ENCODE measurements around the gene KCTD21.

KCTD21 gene

GRCh38 chr11:78202733-78203167 lies 14.3 kb upstream of the KCTD21 start:
- Histone ChIP-seq H3K79me2 (ENCODE audit: insufficient read depth, low read length) (no peaks in the 10 kb centered on the region), H3K27me3 (ENCODE audit: insufficient read depth, low read length) (no peaks in the 10 kb centered on the region), H3K9me2 (ENCODE audit: low read depth, low read length) (no peaks in the 10 kb centered on the region), H2AFZ (ENCODE audit: low read length) (no peak overlapping the region), H3K9ac (ENCODE audit: low read length) (no peak overlapping the region), H3K9me3 (ENCODE audit: low read length) (no peaks in the 10 kb centered on the region), H3K4me1 (ENCODE audit: insufficient read depth, low read length, severe bottlenecking) (peaks cover 6% of the 10 kb centered on the region), H3K4me2 (ENCODE audit: low read length) (no peak overlapping the region), H3K27ac (ENCODE audit: low read depth, low read length, poor library complexity, severe bottlenecking) (no peak overlapping the region), H3K4me3 (ENCODE audit: low read depth, low read length, poor library complexity, severe bottlenecking) (no peak overlapping the region), H3F3A (ENCODE audit: insufficient read depth, low read length) (no peaks in the 10 kb centered on the region), H4K20me1 (ENCODE audit: insufficient read depth, low read length) (no peaks in the 10 kb centered on the region), H3K36me3 (ENCODE audit: insufficient read depth, low read length) (no peaks in the 10 kb centered on the region)
- no peak for TF ChIP-seq EZH2 (IDR thresholded peaks at IDR 0.05; ENCODE audit: borderline replicate concordance, low read length)
- TF ChIP-seq, protein P1, sequence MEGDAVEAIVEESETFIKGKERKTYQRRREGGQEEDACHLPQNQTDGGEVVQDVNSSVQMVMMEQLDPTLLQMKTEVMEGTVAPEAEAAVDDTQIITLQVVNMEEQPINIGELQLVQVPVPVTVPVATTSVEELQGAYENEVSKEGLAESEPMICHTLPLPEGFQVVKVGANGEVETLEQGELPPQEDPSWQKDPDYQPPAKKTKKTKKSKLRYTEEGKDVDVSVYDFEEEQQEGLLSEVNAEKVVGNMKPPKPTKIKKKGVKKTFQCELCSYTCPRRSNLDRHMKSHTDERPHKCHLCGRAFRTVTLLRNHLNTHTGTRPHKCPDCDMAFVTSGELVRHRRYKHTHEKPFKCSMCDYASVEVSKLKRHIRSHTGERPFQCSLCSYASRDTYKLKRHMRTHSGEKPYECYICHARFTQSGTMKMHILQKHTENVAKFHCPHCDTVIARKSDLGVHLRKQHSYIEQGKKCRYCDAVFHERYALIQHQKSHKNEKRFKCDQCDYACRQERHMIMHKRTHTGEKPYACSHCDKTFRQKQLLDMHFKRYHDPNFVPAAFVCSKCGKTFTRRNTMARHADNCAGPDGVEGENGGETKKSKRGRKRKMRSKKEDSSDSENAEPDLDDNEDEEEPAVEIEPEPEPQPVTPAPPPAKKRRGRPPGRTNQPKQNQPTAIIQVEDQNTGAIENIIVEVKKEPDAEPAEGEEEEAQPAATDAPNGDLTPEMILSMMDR (IDR thresholded peaks at IDR 0.05; ENCODE audit: low read length), result no peak

GRCh38 chr11:78201096-78201818 lies 12.8 kb upstream of the KCTD21 start:
- no peaks in the 10 kb centered on the region for H3F3A ChIP-seq (ENCODE audit: insufficient read depth, low read length)
- H3K9ac ChIP-seq (ENCODE audit: low read length), result no peak overlapping the region
- no peak overlapping the region for H2AFZ ChIP-seq (ENCODE audit: low read length)
- no peak overlapping the region for H3K27ac ChIP-seq (ENCODE audit: low read depth, low read length, poor library complexity, severe bottlenecking)
- no peak overlapping the region for H3K4me2 ChIP-seq (ENCODE audit: low read length)
- no peak overlapping the region for H3K4me3 ChIP-seq (ENCODE audit: low read depth, low read length, poor library complexity, severe bottlenecking)
- H3K4me1 ChIP-seq (ENCODE audit: insufficient read depth, low read length, severe bottlenecking), result peaks cover 6% of the 10 kb centered on the region
- no peaks in the 10 kb centered on the region for H3K9me3 ChIP-seq (ENCODE audit: low read length)
- H3K27me3 ChIP-seq (ENCODE audit: insufficient read depth, low read length), result no peaks in the 10 kb centered on the region
- H3K36me3 ChIP-seq (ENCODE audit: insufficient read depth, low read length), result no peaks in the 10 kb centered on the region
- no peaks in the 10 kb centered on the region for H3K79me2 ChIP-seq (ENCODE audit: insufficient read depth, low read length)
- H3K9me2 ChIP-seq (ENCODE audit: low read depth, low read length), result no peaks in the 10 kb centered on the region
- H4K20me1 ChIP-seq (ENCODE audit: insufficient read depth, low read length), result no peaks in the 10 kb centered on the region
- no peak for TF ChIP-seq EZH2 (IDR thresholded peaks at IDR 0.05; ENCODE audit: borderline replicate concordance, low read length)
- TF ChIP-seq, protein P1 (IDR thresholded peaks at IDR 0.05; ENCODE audit: low read length), result no peak

- H3K27ac ChIP-seq (ENCODE audit: low read depth, low read length, poor library complexity, severe bottlenecking), result no peak overlapping the region
- no peaks in the 10 kb centered on the region for H3K9me3 ChIP-seq (ENCODE audit: low read length)
Measured at GRCh38 chr11:78200553-78200952, 12.1 kb upstream of the KCTD21 start.

More at GRCh38 chr11:78200553-78200952, 12.1 kb upstream of the KCTD21 start:
- H3K4me1 ChIP-seq (ENCODE audit: insufficient read depth, low read length, severe bottlenecking), result peaks cover 6% of the 10 kb centered on the region
- no peaks in the 10 kb centered on the region for H3K79me2 ChIP-seq (ENCODE audit: insufficient read depth, low read length)
- no peaks in the 10 kb centered on the region for H3K27me3 ChIP-seq (ENCODE audit: insufficient read depth, low read length)
- H3K4me3 ChIP-seq (ENCODE audit: low read depth, low read length, poor library complexity, severe bottlenecking), result no peak overlapping the region
- H3F3A ChIP-seq (ENCODE audit: insufficient read depth, low read length), result no peaks in the 10 kb centered on the region
- H3K36me3 ChIP-seq (ENCODE audit: insufficient read depth, low read length), result no peaks in the 10 kb centered on the region
- no peaks in the 10 kb centered on the region for H3K9me2 ChIP-seq (ENCODE audit: low read depth, low read length)
- H3K4me2 ChIP-seq (ENCODE audit: low read length), result no peak overlapping the region
- no peak overlapping the region for H2AFZ ChIP-seq (ENCODE audit: low read length)
- no peaks in the 10 kb centered on the region for H4K20me1 ChIP-seq (ENCODE audit: insufficient read depth, low read length)
- TF ChIP-seq EZH2 (IDR thresholded peaks at IDR 0.05; ENCODE audit: borderline replicate concordance, low read length), result no peak
- TF ChIP-seq, protein P1 (IDR thresholded peaks at IDR 0.05; ENCODE audit: low read length), result no peak
- no peak overlapping the region for H3K9ac ChIP-seq (ENCODE audit: low read length)

Measured in OCI-LY1 (cell line).